Adipocyte (in vitro differentiated cells): ENCODE results near the gene NRXN3.

Source experiments
- DNase-seq: peaks from one replicate; pipeline ENCODE4 v3.0.0-alpha.2; 2015; ENCODE audit warnings: low read depth
- H3K27me3 ChIP-seq: replicated peaks from 2 replicates; pipeline ENCODE4 v1.7.0; 2013; ENCODE audit warnings: mild to moderate bottlenecking, low read length, moderate library complexity; ENCODE audit not compliant: control insufficient read depth, insufficient read depth
- H3K36me3 ChIP-seq: 2 replicates; pipeline ENCODE4 v1.7.0; 2013; ENCODE audit warnings: low read length, mild to moderate bottlenecking, moderate library complexity; ENCODE audit not compliant: control insufficient read depth, insufficient read depth, severe bottlenecking
- H3K4me1 ChIP-seq: 2 replicates; pipeline ENCODE4 v1.7.0; 2013; ENCODE audit warnings: mild to moderate bottlenecking, low read length, moderate library complexity; ENCODE audit not compliant: control insufficient read depth, insufficient read depth
- H3K4me3 ChIP-seq: 2 replicates; pipeline ENCODE4 v1.7.0; 2013; ENCODE audit warnings: mild to moderate bottlenecking, low read length, moderate library complexity
- H3K9ac ChIP-seq: 2 replicates; pipeline ENCODE4 v1.7.0; 2013; ENCODE audit warnings: mild to moderate bottlenecking, low read length, moderate library complexity
- H3K9me3 ChIP-seq: 2 replicates; pipeline ENCODE4 v1.7.0; 2013; ENCODE audit warnings: mild to moderate bottlenecking, low read length, moderate library complexity; ENCODE audit not compliant: control insufficient read depth

NRXN3 gene

GRCh38 chr14:79412822-79413221 lies 1242.6 kb downstream of the NRXN3 start:
- no peak overlapping the region for H3K4me3 ChIP-seq
- no peaks in the 10 kb centered on the region for H3K27me3 ChIP-seq
- H3K9ac ChIP-seq, result no peak overlapping the region
- H3K9me3 ChIP-seq, result peaks cover 8% of the 10 kb centered on the region
- no peaks in the 10 kb centered on the region for H3K36me3 ChIP-seq
- no peaks in the 10 kb centered on the region for H3K4me1 ChIP-seq
- DNase-seq, result no peak

DNA sequence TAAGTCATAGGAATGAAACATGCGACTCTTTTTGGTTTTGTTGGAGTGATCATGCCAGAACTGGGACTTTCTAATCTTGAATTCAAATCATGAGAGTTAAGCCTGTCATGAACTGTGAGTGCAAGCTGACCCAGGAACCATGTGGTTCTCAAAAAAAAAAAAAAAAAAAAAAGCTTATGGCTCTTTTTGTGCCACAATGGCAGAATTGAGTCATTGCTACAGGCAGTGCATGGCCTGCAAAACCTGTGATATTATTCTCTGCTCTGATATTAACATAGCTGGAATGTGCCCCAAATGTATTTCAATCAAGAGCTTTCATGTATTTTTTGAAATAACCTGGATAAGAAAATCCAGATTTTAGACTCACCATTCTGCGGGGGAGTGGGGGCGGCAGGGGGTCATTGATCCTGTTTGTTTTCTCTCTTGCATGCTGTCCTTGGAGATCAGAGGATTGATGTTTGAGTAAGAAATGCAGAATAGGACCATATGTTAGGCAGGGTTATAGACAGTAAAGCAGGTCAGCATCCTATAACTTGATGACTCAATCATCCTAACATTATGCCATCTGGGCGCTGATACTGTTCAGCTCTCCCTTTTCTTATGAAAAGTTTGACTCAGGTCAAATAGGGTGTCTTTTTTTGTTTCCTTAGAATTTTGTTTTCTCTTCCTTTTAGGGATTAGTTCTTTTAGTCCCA lies 1243.7 kb downstream of the NRXN3 start:
- Histone ChIP-seq H3K4me1 (no peaks in the 10 kb centered on the region), H3K9me3 (peaks cover 8% of the 10 kb centered on the region), H3K4me3 (no peak overlapping the region), H3K27me3 (no peaks in the 10 kb centered on the region), H3K36me3 (no peaks in the 10 kb centered on the region), H3K9ac (no peak overlapping the region)
- DNase-seq, result no peak

DNA sequence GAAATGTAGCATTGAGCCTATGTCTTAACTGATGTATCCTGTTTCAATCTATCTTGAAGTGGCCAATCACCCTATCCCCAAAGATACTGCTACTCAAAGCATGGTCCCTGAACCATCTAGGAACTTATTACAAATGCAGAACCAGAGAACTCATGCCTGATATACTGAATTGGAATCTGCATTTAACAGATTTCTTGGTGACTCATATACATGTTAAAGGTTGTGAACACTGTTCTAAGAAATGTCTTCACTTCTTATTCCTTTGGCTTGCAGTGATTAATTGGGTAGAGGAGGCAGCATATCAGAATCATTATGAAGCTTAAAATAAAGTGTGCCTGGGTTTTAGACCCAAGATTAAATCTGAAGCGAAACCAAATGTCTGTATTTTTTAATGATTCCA lies 1245.6 kb downstream of the NRXN3 start:
- no peaks in the 10 kb centered on the region for H3K4me1 ChIP-seq
- H3K36me3 ChIP-seq, result no peaks in the 10 kb centered on the region
- H3K9ac ChIP-seq, result no peak overlapping the region
- no peak for DNase-seq
- no peak overlapping the region for H3K4me3 ChIP-seq
- H3K27me3 ChIP-seq, result no peaks in the 10 kb centered on the region
- peaks cover 8% of the 10 kb centered on the region for H3K9me3 ChIP-seq

- Histone ChIP-seq H3K9me3 (peaks cover 8% of the 10 kb centered on the region), H3K4me1 (no peaks in the 10 kb centered on the region), H3K9ac (no peak overlapping the region), H3K36me3 (no peaks in the 10 kb centered on the region), H3K27me3 (no peaks in the 10 kb centered on the region), H3K4me3 (no peak overlapping the region)
- no peak for DNase-seq
These were observed 1247.8 kb downstream of the NRXN3 start for GRCh38 chr14:79417961-79418360.

GRCh38 chr14:79418649-79419415 lies 1248.7 kb downstream of the NRXN3 start:
- Histone ChIP-seq H3K27me3 (no peaks in the 10 kb centered on the region), H3K4me1 (no peaks in the 10 kb centered on the region), H3K4me3 (no peak overlapping the region), H3K36me3 (no peaks in the 10 kb centered on the region), H3K9ac (no peak overlapping the region), H3K9me3 (peaks cover 8% of the 10 kb centered on the region)
- DNase-seq, result no peak

DNA sequence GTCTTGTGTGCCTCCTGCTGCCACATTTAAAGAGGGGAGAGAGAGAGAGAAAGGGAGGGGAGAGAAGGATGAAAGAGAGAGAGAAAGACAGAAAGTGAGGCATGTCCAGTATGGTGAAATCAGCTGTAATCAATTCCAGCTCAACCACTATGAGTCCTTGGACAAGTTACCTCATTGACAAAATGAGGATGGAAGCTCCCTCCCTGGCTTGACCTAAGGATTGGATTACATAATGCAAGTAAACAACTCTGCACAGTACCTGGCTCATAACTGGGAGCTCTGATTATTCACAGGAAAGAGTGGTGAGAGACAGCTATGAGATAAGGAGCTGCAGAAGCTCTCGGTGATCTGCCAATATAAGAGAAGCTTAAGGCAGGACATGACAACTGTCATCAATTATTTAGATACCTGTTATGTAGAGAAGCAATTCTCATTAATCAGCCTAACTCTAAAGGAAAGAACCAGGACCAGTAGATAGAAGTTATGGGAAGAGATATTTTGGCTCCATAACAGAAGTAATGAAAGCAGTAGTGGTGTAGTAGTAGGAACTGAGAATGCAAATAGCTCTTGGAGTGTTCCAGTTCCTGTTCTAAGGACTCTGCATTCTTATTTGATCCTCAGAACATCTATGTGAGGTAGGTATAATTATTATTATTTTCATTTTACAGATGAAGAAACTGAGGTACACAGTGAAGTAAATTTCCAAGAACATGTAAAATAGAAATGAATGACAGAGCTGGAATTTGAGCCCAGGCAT lies 1249.6 kb downstream of the NRXN3 start:
- DNase-seq, result no peak
- H3K9me3 ChIP-seq, result peaks cover 8% of the 10 kb centered on the region

GRCh38 chr14:79420725-79421124 lies 1250.6 kb downstream of the NRXN3 start:
- H3K27me3 ChIP-seq, result no peaks in the 10 kb centered on the region
- H3K4me1 ChIP-seq, result no peaks in the 10 kb centered on the region
- H3K36me3 ChIP-seq, result no peaks in the 10 kb centered on the region
- no peak overlapping the region for H3K4me3 ChIP-seq
- H3K9me3 ChIP-seq, result peaks cover 8% of the 10 kb centered on the region
- DNase-seq, result no peak
- H3K9ac ChIP-seq, result no peak overlapping the region

More for the DNA sequence above, 1249.6 kb downstream of the NRXN3 start:
- Histone ChIP-seq H3K27me3 (no peaks in the 10 kb centered on the region), H3K4me1 (no peaks in the 10 kb centered on the region), H3K4me3 (no peak overlapping the region), H3K9ac (no peak overlapping the region), H3K36me3 (no peaks in the 10 kb centered on the region)

GRCh38 chr14:79421811-79422210 lies 1251.6 kb downstream of the NRXN3 start:
- H3K36me3 ChIP-seq, result no peaks in the 10 kb centered on the region
- no peak overlapping the region for H3K4me3 ChIP-seq
- no peak for DNase-seq
- H3K9me3 ChIP-seq, result peaks cover 2% of the 10 kb centered on the region
- H3K9ac ChIP-seq, result no peak overlapping the region
- H3K4me1 ChIP-seq, result no peaks in the 10 kb centered on the region
- H3K27me3 ChIP-seq, result no peaks in the 10 kb centered on the region

- Histone ChIP-seq H3K9ac (no peak overlapping the region), H3K4me1 (no peaks in the 10 kb centered on the region), H3K27me3 (no peaks in the 10 kb centered on the region), H3K36me3 (no peaks in the 10 kb centered on the region), H3K9me3 (no peaks in the 10 kb centered on the region), H3K4me3 (no peak overlapping the region)
- peak; percentile 1 for DNase-seq
These were observed 1254.3 kb downstream of the NRXN3 start for GRCh38 chr14:79424462-79424861.

- Histone ChIP-seq H3K36me3 (no peaks in the 10 kb centered on the region), H3K9me3 (no peaks in the 10 kb centered on the region), H3K27me3 (no peaks in the 10 kb centered on the region), H3K4me3 (no peak overlapping the region), H3K9ac (no peak overlapping the region), H3K4me1 (no peaks in the 10 kb centered on the region)
- no peak for DNase-seq
These were observed 1256.1 kb downstream of the NRXN3 start for GRCh38 chr14:79426103-79426755.

DNA sequence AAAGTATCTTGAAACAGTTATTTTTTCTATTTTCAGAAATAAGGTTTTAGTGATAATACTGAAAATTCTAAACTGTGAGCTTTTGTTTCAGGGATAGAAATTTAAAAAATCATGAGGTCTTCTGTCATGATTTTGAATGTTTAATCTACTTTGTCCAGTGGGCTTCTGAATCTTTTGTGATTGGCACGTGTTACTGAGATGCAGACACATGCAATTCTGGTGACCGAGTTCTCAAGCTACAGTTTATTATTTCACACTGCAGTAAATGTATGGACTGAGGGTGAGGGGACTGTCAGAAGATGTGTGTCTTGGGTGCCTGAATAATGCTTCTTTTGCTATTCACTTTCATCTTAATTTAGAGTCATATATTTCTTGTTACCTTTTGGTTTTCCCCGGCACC lies 1262.5 kb downstream of the NRXN3 start:
- Histone ChIP-seq H3K9me3 (no peaks in the 10 kb centered on the region), H3K27me3 (peaks cover 6% of the 10 kb centered on the region)

More for the DNA sequence above, 1262.5 kb downstream of the NRXN3 start:
- DNase-seq, result no peak
- no peak overlapping the region for H3K4me3 ChIP-seq
- H3K9ac ChIP-seq, result no peak overlapping the region
- no peaks in the 10 kb centered on the region for H3K36me3 ChIP-seq
- no peaks in the 10 kb centered on the region for H3K4me1 ChIP-seq
